ENCODE measurements around the gene SDHD. TPM values are rescaled to one million over a fixed set of nuclear protein-coding genes. Genes with fewer than 3 reads are reported as not detected.

SDHD gene
- total and polyA plus RNA-seq, 9 of the 15 experiments (the other 6 are each of a cell fraction or from before 2014, with no cell fraction given), result 150 to 1,225 (median 215) TPM

- Histone ChIP-seq H3K9me3 (replicated peaks; ENCODE audit: control insufficient read depth, insufficient read depth, low read depth, low read length) (no peaks in the 10 kb centered on the region), H3K27ac (ENCODE audit: extremely low read depth, low read depth, low read length) (no peak overlapping the region), H3K36me3 (ENCODE audit: control insufficient read depth, insufficient read depth, low read length) (no peaks in the 10 kb centered on the region), H3K9ac (ENCODE audit: insufficient read depth in 1 of 2, low read depth in 2 of 2, low read length in 2 of 2) (no peak overlapping the region), H3K4me3 (no peak overlapping the region), H2AFZ (ENCODE audit: low read depth, low read length) (no peak overlapping the region), H3K27me3 (ENCODE audit: control insufficient read depth in 2 of 2, insufficient read depth in 2 of 2, low read length in 2 of 2) (no peaks in the 10 kb centered on the region), H3K79me2 (ENCODE audit: control insufficient read depth, insufficient read depth, low read length) (no peaks in the 10 kb centered on the region), H4K20me1 (replicated peaks; ENCODE audit: control insufficient read depth, insufficient read depth, low read length) (no peaks in the 10 kb centered on the region), H3K4me1 (replicated peaks in 1 of 2; ENCODE audit: control insufficient read depth in 2 of 2, insufficient read depth in 2 of 2, low read length in 2 of 2) (0 out of 5 replicates have a peak, but pooled peaks cover 0 to 6% of the 10 kb centered on the region in 2 experiments), H3K4me2 (ENCODE audit: insufficient read depth, low read length) (no peak overlapping the region), H3K9me1 (ENCODE audit: control insufficient read depth, insufficient read depth, low read length) (no peaks in the 10 kb centered on the region)
- intact Hi-C loops (cut with micrococcal nuclease), result no loop called here
- DNase-seq (ENCODE audit: extremely low read depth in 1 of 4, low spot score in 3 of 4) (no peak), ATAC-seq (no peak), FAIRE-seq (no peak)
- 41% methylated on average over 2 of the region's 2 CpGs for whole genome bisulfite sequencing (ENCODE audit: insufficient coverage, low coverage, missing lambda C conversion rate)
- BruUV-seq (replicated peaks), result no TSS peak
- in situ Hi-C loops (cut with MboI), result loop anchor here (10.0 kb wide), 1 partner anchor 170 kb away; no protein-coding TSS in a partner anchor
- POLR2A ChIA-PET, result interaction anchor here (1.2 kb wide), 1 partner anchor 9 kb away, joined by 4 read pairs; no protein-coding TSS in a partner anchor
- CTCF ChIA-PET (ENCODE audit: low intra/inter-chr PET ratio), result interaction anchor here (1.9 kb wide), 1 partner anchor 166 kb away, joined by 13 read pairs; no protein-coding TSS in a partner anchor
- TF ChIP-seq JUND (IDR thresholded peaks at IDR 0.05; ENCODE audit: borderline replicate concordance, low read depth, low read length) (peak; percentile 69), JUND (tag; IDR thresholded peaks at IDR 0.05; ENCODE audit: borderline replicate concordance, low read depth, low read length) (peak; percentile 50; the same call in 1 of the 3 replicates), ZNF134 (CRISPR knock-in tag; conservative IDR thresholded peaks at IDR 0.05) (no peak), ARID1B (IDR thresholded peaks at IDR 0.05) (peak; percentile 49; the same call in 1 of the 2 replicates), ETV6 (IDR thresholded peaks at IDR 0.05; ENCODE audit: borderline replicate concordance in 1 of 2, low read depth in 2 of 2, low read length in 1 of 2) (0 out of 4 replicates have a peak, but pooled peaks have one; percentile 47 to 53), ETV6 (CRISPR knock-in tag; IDR thresholded peaks at IDR 0.05; ENCODE audit: borderline replicate concordance) (no peak), DPF2 (IDR thresholded peaks at IDR 0.05) (0 out of 2 replicates have a peak, but pooled peaks have one; percentile 25), SMARCA4 (IDR thresholded peaks at IDR 0.05) (0 out of 2 replicates have a peak, but pooled peaks have one; percentile 41), ELF2 (CRISPR knock-in tag; IDR thresholded peaks at IDR 0.05) (no peak), ZSCAN32 (CRISPR knock-in tag; IDR thresholded peaks at IDR 0.05) (no peak), HNRNPLL (IDR thresholded peaks at IDR 0.05; ENCODE audit: low read depth, low read length, poor library complexity, severe bottlenecking) (no peak), SMARCE1 (IDR thresholded peaks at IDR 0.05) (peak; percentile 40; the same call in 1 of the 2 replicates), MLX (CRISPR knock-in tag; conservative IDR thresholded peaks at IDR 0.05) (no peak), POLR2AphosphoS2 (IDR thresholded peaks at IDR 0.05; ENCODE audit: low read length) (no peak), ATF3 (IDR thresholded peaks at IDR 0.05) (peak; percentile 30; the same call in 1 of the 2 replicates), ATF3 (CRISPR knock-in tag; conservative IDR thresholded peaks at IDR 0.05) (no peak), POLR3A (IDR thresholded peaks at IDR 0.05; ENCODE audit: borderline replicate concordance, extremely low read depth, insufficient read depth, insufficient read length) (no peak), FOSL1 (tag; conservative IDR thresholded peaks at IDR 0.05) (0 out of 2 replicates have a peak, but pooled peaks have one; percentile 37)
These were observed 27.8 kb downstream of the SDHD start for GRCh38 chr11:112114460-112114859.

Measured in K562 (cell line).